Dedifferentiated amniotic fluid mesenchymal stem cell (primary cell): ENCODE measurements around the gene CRYM.
A peak's percentile ranks its signal among the peaks of the same experiment; 100 is the strongest.
"Not testable (repeated sequence)": the region's sequence is repeated elsewhere in the genome, so short reads cannot be mapped to it uniquely, and the experiment has no call there.

Experiments used
- DNase-seq: peaks from one replicate; pipeline ENCODE4 v3.0.0-alpha.2; 2016; ENCODE audit errors: extremely low spot score

CRYM gene

GRCh38 chr16:21277927-21278706 lies at the start of gene CRYM:
CRYM (minus strand) TSS chr16:21278290; CDS start chr16:21278251, 39 bp downstream.
- DNase-seq = no peak

- DNase-seq = no peak
These were observed 49.0 kb upstream of the CRYM start for GRCh38 chr16:21327046-21327445.

- no peak for DNase-seq
These were observed 48.4 kb upstream of the CRYM start for GRCh38 chr16:21326459-21326858.

- DNase-seq = no peak
These were observed 46.2 kb upstream of the CRYM start for GRCh38 chr16:21324267-21324666.

GRCh38 chr16:21322251-21322650 lies 44.2 kb upstream of the CRYM start:
- not testable (repeated sequence) for DNase-seq

GRCh38 chr16:21321736-21322135 lies 43.6 kb upstream of the CRYM start:
- DNase-seq = no peak

GRCh38 chr16:21314339-21314738 lies 36.2 kb upstream of the CRYM start:
- no peak for DNase-seq

GRCh38 chr16:21312863-21313372 lies 34.8 kb upstream of the CRYM start:
- DNase-seq = not testable (repeated sequence)

GRCh38 chr16:21312046-21312445 lies 34.0 kb upstream of the CRYM start:
- DNase-seq = not testable (repeated sequence)

GRCh38 chr16:21306712-21307111 lies 28.6 kb upstream of the CRYM start:
- not testable (repeated sequence) for DNase-seq

- peak; percentile 77 for DNase-seq
These were observed 24.9 kb upstream of the CRYM start for GRCh38 chr16:21302898-21303528.

GRCh38 chr16:21302454-21302853 lies 24.4 kb upstream of the CRYM start:
- no peak for DNase-seq

GRCh38 chr16:21301895-21302291 lies 23.8 kb upstream of the CRYM start:
- no peak for DNase-seq

GRCh38 chr16:21301168-21301894 lies 23.2 kb upstream of the CRYM start:
- DNase-seq = peak; percentile 32

- peak; percentile 100 for DNase-seq
These were observed 22.4 kb upstream of the CRYM start for GRCh38 chr16:21300309-21301167.

- not testable (repeated sequence) for DNase-seq
These were observed 11.7 kb upstream of the CRYM start for GRCh38 chr16:21289789-21290188.

- no peak for DNase-seq
These were observed 7.2 kb upstream of the CRYM start for GRCh38 chr16:21285314-21285713.

- no peak for DNase-seq
These were observed 6.3 kb upstream of the CRYM start for GRCh38 chr16:21284414-21284813.

GRCh38 chr16:21283521-21284289 lies 5.6 kb upstream of the CRYM start:
- no peak for DNase-seq

GRCh38 chr16:21281698-21282389 lies 3.8 kb upstream of the CRYM start:
- no peak for DNase-seq
